Erythroblast (primary cell): Measurements from ENCODE around the gene MRPL14.

Source experiments
- GATA1 ChIP-seq: IDR thresholded peaks from 2 replicates; pipeline ENCODE4 v1.6.1; 2011; ENCODE audit warnings: low read depth, mild to moderate bottlenecking, control low read depth, low read length, moderate library complexity
- POLR2A ChIP-seq: IDR thresholded peaks from 2 replicates; pipeline ENCODE4 v1.6.1; 2011; ENCODE audit warnings: mild to moderate bottlenecking, low read length

DNA sequence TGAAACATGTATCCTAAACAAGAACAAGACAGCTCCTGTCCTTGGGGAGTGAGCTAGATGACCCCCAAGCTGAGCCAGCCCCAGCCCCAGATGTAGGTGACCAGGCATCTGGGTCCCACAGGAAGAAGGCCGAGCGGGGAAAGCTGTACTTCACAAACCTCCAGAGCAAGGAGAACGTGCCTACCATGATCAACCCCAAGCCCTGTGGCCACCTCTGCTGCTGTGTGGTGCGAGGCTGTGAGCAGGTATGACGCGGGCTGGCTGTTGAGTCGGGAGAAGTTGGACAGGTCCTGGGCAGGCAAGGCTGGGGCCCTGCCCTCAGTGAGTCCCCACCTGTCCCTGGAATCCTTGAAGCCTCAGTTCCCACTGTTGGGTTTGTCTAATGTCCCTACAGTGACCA is 20.0 kb upstream of the MRPL14 start:
- TF ChIP-seq POLR2A (no peak), GATA1 (no peak)
